T-helper 9 cell (primary cell): ENCODE measurements around the gene PIWIL1.

Experiments
- DNase-seq: peaks from one replicate; pipeline ENCODE4 v3.0.0-alpha.2; 2020
- total RNA-seq, 2 donors: gene quantifications; one replicate each; lab custom pipeline; 2026; lab: John Stamatoyannopoulos, UW

The PIWIL1 gene
- 0 to 0.07 reads per million in 2 donors for total RNA-seq

DNA sequence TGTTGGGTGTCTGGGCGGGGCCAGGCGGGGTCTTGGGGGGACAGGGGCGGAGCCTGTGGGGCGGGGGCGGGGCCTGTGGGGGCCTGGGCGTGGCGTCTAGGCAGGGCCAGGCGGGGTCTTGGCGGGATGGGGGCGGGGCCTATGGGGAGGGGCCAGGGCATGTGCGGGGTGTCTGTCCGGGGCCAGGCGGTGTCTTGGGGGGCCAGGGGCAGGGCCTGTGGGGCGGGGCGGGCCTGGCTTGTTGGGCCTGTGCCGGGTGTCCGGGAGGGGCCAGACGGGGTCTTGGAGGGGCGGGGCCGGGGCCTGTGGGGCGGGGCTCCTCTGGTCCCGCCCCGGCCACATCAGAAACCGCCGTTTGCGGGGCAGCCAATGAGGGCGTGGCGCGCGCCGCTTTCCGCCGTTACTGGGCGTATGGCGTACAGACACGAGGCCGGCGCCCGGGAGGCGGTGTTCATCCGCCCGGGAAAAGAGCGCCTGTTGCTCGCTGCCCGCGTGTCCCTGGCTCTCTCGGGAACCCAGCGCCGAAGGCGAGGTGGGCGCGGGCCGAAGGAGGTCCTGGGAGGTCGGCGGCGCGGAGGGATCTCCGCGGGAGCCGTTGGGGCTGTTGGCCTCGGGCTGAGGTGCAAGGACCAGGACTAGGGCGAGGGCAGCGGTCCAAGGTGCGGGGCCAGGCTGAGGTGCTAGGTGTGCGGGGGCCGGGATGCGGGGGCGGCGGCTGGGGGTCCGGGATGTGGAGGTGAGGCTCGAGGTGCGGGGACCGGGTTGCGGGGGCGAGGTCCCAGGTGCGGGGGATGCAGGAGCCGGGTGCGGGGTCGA is at the start of gene PIWIL1:
Gene PIWIL1, plus strand, starts transcription at position 400 of the 816 bp plus-strand sequence. CDS start 4,705 bp downstream, outside the sequence.
- DNase-seq: no peak

DNA sequence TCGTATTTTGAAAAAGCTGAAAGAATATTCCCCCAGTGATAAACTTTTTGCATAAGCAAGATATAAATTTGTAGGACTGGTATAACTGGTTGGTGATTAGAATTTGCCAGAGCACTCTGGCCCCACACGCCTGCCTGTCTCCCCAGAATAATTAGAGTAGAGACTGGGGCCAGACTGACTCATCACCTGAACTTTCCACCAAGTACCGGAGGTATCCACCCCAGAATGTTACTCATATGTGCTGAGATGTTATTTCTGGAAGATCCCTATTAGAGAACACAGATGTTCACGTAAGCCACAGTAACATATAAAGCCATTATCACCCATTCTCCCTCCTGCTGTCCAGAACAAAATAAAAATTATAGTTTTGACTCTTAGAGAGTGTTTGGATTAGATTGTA is 49.5 kb upstream of the PIWIL1 start:
- DNase-seq: no peak

DNA sequence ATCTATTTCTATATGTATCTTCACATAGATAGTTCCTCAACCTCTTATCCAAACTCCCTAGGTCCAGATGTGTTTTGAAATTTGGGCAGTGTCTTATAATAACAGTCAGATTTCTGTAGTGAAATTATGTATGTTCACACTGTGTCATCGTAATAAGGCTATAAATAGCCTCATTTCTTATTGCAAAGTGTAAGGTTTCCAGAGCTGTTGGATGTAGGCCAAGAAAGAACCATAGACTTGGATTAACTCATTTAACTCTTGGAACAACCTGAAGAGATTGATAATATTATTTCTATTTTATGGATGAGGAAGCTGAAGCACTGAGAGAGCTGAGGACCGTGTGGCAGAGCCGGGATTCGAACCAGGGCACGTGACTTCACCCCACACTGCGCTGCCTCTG is 49.0 kb upstream of the PIWIL1 start:
- DNase-seq: no peak

DNA sequence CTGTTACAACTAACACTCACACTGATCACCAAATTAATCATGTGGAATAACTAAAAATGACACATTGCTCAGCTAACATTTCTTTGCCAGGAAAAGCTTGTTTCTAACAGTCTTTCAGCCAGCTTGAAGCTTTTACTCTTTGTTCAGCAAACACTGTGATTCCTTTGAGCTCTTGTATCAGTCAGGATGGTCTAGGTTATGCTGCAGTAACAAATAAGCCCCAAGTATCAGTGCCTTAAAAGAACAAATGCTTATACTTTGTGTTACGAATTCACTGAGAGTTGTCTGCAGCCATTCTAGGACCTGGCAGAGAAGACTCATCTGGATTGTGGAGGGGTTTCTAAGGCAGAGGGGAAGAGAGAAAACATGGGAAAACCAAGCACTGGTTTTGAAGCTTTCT is 47.6 kb upstream of the PIWIL1 start:
- DNase-seq: no peak

DNA sequence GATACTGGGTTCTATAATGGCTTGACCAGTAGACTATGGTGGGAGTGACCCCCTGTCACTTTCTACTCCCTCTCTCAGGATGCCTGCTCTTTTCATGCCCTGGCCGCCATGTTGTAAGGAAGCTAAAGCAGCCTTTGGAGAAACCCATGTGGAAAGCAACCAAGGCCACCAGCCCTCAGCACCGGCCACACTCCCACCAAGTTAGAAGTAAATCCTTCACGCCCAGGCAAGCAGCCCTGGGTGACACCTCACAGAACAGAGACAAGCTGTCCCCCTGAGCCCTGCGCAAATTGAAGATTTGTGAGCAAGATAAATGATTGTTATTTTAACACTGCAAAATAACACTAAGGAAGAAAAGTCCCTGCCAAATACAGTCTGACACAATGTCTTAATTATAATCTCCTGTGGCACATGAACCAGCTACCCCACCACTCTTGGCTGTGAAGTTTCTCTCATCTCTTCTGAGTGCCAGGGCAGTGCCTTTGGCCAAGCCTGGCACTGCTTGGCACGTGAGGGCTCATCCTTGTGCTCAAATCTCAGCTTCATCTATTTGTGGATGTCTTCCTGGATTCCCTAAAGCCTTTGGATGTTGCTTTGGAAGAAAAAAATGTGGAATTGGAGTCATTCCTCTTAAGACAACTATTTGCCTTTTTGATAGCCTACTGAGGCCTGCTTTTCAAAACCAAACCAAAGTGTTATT is 39.2 kb upstream of the PIWIL1 start:
- DNase-seq: no peak

DNA sequence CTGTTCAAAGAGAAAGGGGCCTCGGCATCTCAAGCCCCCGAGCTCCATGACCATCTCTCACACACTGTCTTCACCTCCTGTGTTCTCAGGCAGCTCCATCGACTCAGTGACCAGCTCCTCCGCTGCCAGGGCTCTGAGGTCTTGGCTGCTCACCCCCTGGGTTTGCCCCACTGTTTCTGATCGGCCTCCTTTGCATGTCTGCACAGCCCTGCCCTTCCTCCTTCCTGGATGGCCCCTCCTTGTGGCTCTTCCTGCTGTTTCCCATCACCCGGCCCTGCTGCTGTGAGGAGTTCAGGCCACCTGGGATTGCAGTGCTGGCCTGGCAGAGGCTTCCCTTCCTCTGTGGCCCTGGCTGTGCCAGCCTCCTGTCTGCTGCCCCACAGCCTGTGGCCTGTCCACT is 38.1 kb upstream of the PIWIL1 start:
- DNase-seq: no peak

DNA sequence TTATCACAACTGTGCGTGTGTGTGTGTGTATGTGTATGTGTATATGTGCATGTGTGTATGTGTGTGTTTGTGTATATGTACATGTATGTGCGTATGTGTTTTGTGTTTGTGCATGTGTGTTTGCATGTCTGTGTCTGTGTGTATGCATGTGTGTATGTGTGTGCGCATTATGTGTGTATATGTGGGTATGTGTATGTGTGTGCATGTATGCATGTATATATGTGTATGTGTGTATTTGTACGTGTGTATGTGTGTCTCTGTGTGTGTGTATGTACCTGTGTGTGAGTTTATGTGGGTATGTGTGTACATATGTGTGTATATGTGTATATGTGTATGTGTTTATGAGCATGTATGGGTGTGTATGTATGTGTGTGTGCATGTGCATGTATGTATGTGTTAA is 37.6 kb upstream of the PIWIL1 start:
- DNase-seq: no peak

DNA sequence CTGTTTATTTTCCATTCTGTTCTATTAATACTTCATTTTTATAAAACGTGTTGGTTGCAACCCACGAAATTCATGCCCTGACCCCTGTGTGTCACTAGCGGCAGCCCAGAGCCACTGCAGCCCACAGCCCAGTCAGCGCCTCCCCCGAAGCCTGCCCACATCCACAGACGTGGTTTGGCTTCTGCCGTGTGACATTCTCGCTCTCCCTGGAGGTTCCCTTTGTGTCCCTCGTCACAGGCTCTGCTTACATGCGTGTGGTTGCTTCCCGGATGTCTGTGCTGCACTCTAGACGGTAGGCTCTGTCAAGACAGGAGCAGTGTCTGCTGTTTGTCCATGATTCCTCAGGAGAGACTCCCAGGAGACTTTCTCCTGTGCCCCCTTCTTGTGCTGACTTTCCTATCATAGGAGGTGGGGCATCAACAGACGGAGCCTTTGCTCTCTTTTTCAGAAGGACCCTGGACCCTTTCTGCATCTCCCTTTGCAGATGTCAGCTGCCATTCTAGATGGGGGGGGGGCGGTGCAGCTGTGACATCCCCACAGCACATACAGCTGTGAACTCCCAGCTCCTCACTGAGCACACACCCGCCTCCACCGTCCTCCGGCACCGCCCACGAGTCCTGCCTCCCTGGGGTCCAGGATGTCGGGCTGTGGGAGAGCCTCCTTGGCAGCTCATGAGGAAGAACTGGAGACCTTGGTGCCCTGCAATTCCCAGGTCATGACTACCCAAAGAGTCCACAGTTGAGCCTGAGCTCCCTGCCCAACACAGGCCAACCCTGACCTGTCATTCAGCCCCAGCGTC is 36.8 kb upstream of the PIWIL1 start:
- no peak for DNase-seq

DNA sequence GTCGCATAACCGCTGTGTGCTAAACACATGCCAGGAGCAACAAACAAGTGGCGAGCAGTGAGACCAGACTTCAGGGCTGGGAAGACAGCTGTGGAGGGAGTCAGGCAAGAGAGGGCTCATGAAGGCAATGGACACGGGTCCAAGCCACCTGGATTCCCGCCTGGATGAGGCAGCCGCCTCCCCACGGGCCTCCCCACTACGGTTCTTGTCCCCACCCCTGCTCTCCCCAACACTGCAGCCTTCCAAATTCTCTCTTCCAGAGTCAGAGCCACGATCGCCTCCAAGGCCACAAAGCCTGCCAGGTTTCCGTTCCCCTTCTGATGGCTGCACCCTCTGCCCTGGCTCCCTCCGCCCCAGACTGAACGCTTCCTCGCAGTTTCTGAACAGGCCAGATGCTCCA is 36.1 kb upstream of the PIWIL1 start:
- no peak for DNase-seq

DNA sequence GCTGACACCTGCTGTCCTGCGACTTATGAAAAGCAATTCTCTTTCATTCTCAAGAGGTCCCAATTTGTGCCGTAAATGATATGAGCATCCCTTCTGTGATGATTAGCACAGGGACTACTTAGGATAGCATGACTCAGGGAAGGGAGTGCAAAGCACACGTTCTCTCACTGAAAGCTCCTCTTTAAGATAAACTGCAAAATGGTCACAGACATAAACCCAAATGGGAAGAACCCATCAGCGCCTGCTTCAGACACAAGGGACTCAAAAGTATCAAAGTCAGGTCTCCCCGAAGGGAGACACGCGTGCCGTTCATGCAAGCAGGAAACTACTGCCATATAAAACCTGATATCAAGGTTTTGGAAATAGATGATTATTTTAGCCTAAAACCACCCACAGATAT is 33.9 kb upstream of the PIWIL1 start:
- no peak for DNase-seq

DNA sequence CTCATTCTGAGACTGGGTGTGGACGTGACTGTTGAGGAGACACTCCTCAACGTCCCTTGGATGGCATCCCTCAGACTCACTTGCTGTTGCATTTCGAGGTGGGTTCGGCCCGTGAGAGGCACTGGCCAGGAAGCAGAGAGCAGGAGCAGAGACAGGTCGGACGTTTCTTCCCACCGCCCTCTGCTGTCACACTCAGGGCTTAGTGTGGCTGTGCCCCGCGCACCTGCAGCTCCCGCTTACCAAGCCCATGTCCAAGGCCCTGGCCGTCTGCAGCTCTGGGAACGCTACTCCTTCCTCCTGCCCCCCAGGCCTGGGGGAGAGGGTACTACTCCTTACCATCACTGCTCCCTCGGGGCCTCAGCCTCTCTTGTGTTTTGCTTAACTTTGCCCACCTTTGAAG is 29.8 kb upstream of the PIWIL1 start:
- no peak for DNase-seq

DNA sequence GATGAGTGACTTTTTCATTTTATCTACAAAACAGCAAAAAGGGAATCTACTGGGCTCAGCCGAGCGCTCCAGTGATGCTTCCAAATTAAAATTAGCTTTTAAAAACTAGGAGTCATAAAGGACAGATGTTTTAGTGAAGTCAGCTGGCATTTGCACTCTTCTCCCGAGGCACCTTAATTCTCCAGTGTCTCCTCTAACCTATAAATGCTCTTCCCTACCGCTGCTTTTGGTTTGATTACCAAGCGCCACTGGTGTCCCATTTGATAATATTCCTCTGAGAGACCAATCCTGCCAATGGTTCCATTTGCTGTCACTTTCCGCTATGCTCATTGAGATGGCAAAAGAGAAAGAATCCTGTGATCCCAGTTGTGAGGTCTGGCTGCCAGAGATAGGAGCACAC is 29.3 kb upstream of the PIWIL1 start:
- no peak for DNase-seq

DNA sequence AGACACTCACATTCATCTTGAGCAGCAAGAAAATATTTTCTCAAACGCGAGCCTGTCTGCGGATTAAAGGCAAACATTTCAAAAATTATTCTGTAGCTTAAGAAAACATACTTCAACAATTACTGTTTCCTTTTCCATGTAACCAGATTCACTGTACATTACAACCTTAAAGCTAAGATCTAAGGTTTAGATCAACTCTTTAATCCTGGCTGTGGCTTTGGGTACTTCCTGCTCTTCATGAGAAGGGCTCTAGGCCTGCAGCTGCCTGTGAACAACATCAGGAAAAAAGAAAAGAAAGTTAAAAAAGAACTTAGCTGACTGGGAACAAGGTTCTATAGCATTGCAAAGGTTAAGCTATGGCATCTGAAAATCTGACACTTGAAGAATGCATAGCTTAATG is 21.4 kb upstream of the PIWIL1 start:
- DNase-seq: no peak

DNA sequence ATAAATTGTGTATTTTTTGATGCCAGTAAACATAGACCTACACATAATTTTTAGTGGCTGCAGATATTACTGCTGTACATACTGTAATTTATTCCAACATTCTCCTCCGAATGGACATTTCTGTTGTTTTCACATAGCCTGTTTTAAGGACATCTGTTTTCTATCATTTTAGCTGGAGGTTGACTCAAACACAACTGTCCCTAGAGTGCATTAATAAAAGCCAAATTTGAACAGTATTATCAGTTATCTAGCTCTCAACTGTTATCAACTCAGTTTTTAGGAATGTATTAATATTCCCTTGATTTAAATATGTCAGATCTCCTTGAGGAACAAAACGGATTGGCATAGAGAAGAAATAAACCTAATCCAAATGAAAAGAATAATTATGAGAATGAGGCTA is 17.2 kb upstream of the PIWIL1 start:
- no peak for DNase-seq

DNA sequence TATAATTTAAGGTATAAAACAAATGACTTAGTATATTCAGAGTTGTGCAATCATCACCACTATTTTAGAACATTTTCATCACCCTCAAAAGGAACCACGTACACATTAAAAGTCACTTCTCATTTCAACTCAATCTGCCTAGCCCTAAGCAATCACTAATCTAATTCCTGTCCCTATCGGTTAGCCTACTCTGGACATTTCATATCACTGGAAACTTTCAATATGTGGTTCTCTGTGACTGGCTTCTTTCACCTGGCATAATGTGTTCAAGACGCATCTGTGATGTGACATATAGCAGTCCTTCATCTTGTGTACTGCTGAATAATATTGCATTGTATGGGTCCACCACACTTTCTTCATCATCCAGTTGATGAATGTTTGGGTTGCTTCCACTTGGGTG is 15.4 kb upstream of the PIWIL1 start:
- no peak for DNase-seq

DNA sequence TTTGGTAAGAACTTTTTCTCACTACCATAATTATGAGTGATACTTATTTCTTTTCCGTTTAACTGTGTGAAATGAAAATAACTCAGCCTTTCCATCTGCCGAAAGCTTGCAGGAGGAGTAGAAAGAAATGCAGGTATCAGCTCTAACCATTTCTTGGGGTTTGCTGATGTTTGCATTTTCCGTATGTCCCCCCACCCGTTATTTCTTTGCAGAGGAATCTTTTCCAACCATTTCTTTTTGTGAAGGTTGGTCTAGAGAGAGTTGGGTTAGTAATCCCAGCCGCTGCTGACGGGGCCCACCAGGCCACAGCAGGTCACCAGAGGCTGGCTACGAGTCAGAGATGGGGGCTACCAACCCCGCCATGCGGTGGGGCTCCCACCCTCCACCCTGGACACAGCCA is 7.0 kb upstream of the PIWIL1 start:
- DNase-seq: no peak

DNA sequence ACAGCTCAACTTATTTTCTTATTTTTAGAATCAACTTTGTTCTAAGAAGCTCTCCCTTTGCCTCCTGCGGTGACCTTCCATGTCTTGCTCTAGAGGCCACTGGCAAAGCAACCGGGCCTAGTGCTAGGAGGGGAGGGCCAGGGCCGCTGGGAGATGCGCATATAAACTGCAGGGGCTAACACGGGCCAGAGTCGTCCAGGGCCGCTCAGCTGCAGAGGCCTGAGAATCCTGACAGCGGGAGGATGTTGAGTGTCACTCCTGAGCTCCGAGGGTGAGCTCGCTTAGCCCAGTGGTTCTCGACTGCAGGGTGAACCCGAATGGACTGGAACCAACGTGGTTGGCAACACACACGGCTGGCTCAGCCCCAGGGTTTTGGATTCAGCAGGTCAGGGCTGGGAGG is 6.5 kb upstream of the PIWIL1 start:
- DNase-seq: no peak

DNA sequence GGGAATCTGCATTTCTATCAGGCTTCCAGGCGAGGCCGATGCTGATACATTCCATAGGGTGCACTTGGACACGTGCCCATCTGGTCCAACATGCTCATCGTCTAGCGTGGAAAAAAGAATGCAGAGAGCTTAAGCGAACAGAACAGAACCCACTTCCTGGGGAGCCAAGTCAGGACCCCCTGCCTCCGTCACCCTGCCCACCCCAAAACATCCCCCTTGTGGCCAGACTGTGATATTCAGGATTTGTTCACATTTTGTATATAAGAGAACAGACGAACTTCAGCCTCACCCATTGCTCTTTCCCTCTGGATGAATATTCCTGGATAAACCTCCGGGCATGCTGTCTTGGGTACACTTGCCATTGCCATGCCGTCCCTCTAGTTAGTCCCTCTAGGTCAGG is 4.3 kb upstream of the PIWIL1 start:
- DNase-seq: no peak

DNA sequence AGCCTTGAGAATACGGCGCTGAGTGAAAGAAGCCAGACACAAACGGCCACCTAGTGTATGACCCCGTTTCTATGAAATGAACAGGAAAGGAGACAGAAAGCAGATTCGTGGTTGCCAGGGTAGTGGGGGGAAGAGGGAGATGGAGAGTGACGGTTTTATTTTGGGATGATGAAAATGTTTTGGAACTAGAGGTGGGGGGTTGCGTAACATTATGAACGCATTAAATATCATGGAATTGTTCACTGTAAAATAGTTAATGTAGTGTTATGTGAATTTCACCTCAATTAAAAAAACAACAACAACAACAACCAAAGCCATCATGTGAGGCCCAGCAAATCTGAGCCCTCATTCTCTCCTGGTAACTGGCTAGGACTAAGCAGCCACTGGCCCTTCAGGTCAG is 3.3 kb upstream of the PIWIL1 start:
- DNase-seq: no peak

DNA sequence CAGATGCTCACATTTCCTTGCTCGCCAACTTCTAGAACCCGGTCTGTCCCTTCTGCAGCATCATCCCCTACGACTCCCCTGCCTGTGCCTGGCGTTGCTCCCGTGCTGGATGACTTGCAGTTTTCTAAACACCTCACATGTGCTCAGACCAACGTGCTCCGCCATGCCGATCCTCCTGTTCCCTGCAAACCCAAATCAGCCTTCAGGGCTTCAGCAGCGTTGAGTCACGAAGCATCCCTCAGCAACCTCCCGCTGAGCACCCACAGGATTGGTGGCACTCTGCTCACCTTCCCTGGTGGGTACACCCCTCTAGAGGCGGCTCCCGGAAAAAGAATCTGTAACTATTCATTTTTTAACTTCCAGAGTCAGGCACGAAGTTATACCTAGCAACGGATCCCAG is 2.8 kb upstream of the PIWIL1 start:
- DNase-seq: no peak

DNA sequence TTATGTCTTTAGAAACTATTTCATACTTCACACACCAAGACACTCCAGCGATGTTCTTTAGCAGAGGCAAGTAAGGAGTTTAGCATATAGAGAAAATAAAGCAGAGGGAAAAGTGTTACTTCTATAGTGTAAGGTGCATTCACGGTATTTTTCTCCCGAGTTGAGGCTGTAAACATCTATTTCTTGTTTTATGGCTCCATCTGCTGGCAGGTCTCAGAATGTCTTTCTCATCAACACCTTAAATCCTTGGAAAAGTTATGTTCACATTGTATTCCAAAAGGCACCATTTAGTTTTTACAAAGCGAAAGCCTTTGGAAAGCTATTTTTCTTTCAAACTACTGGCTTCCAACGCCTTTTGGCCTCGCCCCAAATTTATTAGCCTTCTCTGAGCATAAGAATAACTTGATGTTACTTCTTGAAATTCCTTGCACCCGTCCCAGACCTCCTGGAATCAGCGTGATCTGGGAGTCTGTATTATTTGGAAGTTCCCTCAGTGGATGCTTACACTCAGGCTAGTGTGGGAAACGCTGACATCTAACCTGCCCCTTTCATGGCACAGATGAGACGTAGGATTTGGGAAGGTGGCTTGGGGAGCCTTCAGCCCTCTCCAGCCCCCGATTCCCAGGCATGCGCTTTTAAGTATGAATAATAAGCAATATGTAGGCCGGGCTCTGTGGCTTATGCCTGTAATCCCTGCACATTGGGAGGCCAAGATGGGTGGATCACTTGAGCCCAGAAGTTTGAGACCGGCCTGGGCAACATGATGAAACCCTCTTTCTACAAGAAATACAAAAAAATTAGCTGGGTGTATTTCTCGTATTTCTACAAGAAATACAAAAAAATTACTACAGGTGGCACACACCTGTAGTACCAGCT is 1.9 kb upstream of the PIWIL1 start:
- no peak for DNase-seq

DNA sequence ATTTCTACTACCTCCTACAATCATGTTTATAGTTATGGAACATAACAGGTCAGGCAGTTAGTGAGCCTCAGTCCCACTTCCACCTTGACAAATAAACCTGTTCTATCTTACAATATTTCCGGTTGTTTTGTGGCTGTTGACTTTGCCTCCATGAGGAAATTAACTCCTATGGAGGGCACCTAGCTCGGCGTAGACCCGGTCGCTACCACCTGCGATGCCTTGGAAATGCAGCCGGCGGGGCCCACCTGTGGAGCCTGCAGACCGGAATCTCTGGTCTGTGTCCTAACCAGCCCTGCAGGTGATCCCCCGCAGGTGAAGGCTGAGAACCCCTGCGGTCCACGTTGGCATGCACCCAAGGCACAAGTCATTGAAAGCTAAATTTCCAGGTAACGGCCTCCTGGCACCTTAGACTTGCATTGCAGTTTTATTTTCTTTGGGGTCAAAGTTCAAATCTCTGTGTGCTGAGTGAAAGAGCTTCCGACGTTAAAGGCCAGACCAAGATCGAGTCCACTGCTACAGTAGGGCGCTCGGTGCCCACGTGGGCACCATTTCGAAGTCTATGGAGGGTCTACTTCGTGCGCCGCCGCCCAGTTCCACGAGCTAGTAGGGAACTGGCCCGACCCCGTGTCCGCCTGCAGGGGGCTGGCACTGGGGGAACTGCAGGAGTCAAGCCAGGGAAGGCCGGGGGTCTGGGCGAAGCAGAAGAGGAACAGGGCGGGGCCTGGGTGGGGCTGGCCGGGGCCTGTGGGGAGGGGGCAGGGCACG is 782 bp upstream of the PIWIL1 start:
- DNase-seq: no peak
